H1 (cell line): ENCODE data around the gene SELENOF. TPM values are rescaled to one million over a fixed set of nuclear protein-coding genes. Genes with fewer than 3 reads are reported as not detected.

Experiments
- ATF2 ChIP-seq: IDR thresholded peaks from 2 replicates; pipeline ENCODE4 v1.6.1; 2012; ENCODE audit warnings: low read length, inconsistent platforms
- POLR2A ChIP-seq, 2 experiments: IDR thresholded peaks; 1 replicate in 1 of 2; 2 replicates in 1 of 2; pipeline ENCODE4 v1.6.1; 2011; ENCODE audit warnings: low read depth in 2 of 2, low read length in 2 of 2, mild to moderate bottlenecking in 2 of 2; ENCODE audit errors: control extremely low read depth in 1 of 2
- polyA plus RNA-seq, 7 experiments: library from polyadenylated mRNA; depleted of rRNA in 3 of 7; stranded (reverse) in 5 of 7; unstranded in 2 of 7; fragments of >200 nt in 5 of 7; fragments of 200-250 nt in 2 of 7; gene quantifications; 1 replicate in 5 of 7; 2 replicates in 1 of 7; 4 replicates in 1 of 7; pipeline versions ENCODE4 v1.2.1 to v1.2.3, GENCODE V29; 2011 to 2013; ENCODE audit warnings: missing spikeins in 2 of 7, mixed read lengths in 2 of 7
- total RNA-seq: library from RNA; stranded (reverse); fragmentation: NEBNext Ultra II Directional; extraction: Animal tissue kit (Norgen Biotek cat#: 25700); gene quantifications from 2 replicates; pipeline ENCODE4 v1.2.1, GENCODE V29; 2021
- TF ChIP-seq, protein P1 (sequence below), 3 experiments: IDR thresholded peaks; 1 replicate in 2 of 3; 2 replicates in 1 of 3; pipeline versions ENCODE4 v1.5.1 to v1.6.1; 2011; ENCODE audit warnings: low read length in 3 of 3, mild to moderate bottlenecking in 3 of 3, inconsistent platforms in 2 of 3, low read depth in 1 of 3, moderate library complexity in 1 of 3; ENCODE audit not compliant: insufficient read depth in 1 of 3; ENCODE audit errors: control extremely low read depth in 1 of 3
- TF ChIP-seq, protein P2 (sequence below): fragments of 300-600 bp; sonication (generic); IDR thresholded peaks from 2 replicates; pipeline ENCODE4 v1.7.1; 2012; ENCODE audit warnings: low read length, moderate library complexity, mild to moderate bottlenecking, inconsistent platforms; ENCODE audit not compliant: insufficient replicate concordance

Gene SELENOF
- total and polyA plus RNA-seq, 2 of the 8 experiments (the other 6 are each of a cell fraction or from before 2014, with no cell fraction given), result 70.7 to 163 TPM

- TF ChIP-seq, protein P1, sequence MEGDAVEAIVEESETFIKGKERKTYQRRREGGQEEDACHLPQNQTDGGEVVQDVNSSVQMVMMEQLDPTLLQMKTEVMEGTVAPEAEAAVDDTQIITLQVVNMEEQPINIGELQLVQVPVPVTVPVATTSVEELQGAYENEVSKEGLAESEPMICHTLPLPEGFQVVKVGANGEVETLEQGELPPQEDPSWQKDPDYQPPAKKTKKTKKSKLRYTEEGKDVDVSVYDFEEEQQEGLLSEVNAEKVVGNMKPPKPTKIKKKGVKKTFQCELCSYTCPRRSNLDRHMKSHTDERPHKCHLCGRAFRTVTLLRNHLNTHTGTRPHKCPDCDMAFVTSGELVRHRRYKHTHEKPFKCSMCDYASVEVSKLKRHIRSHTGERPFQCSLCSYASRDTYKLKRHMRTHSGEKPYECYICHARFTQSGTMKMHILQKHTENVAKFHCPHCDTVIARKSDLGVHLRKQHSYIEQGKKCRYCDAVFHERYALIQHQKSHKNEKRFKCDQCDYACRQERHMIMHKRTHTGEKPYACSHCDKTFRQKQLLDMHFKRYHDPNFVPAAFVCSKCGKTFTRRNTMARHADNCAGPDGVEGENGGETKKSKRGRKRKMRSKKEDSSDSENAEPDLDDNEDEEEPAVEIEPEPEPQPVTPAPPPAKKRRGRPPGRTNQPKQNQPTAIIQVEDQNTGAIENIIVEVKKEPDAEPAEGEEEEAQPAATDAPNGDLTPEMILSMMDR (IDR thresholded peaks at IDR 0.05; ENCODE audit: control extremely low read depth in 1 of 3, insufficient read depth in 1 of 3, low read depth in 1 of 3, low read length in 3 of 3), result no peak
- TF ChIP-seq ATF2 (no peak), POLR2A (IDR thresholded peaks at IDR 0.05; ENCODE audit: control extremely low read depth in 1 of 2, low read depth in 2 of 2, low read length in 2 of 2) (no peak)
- TF ChIP-seq, protein P2, sequence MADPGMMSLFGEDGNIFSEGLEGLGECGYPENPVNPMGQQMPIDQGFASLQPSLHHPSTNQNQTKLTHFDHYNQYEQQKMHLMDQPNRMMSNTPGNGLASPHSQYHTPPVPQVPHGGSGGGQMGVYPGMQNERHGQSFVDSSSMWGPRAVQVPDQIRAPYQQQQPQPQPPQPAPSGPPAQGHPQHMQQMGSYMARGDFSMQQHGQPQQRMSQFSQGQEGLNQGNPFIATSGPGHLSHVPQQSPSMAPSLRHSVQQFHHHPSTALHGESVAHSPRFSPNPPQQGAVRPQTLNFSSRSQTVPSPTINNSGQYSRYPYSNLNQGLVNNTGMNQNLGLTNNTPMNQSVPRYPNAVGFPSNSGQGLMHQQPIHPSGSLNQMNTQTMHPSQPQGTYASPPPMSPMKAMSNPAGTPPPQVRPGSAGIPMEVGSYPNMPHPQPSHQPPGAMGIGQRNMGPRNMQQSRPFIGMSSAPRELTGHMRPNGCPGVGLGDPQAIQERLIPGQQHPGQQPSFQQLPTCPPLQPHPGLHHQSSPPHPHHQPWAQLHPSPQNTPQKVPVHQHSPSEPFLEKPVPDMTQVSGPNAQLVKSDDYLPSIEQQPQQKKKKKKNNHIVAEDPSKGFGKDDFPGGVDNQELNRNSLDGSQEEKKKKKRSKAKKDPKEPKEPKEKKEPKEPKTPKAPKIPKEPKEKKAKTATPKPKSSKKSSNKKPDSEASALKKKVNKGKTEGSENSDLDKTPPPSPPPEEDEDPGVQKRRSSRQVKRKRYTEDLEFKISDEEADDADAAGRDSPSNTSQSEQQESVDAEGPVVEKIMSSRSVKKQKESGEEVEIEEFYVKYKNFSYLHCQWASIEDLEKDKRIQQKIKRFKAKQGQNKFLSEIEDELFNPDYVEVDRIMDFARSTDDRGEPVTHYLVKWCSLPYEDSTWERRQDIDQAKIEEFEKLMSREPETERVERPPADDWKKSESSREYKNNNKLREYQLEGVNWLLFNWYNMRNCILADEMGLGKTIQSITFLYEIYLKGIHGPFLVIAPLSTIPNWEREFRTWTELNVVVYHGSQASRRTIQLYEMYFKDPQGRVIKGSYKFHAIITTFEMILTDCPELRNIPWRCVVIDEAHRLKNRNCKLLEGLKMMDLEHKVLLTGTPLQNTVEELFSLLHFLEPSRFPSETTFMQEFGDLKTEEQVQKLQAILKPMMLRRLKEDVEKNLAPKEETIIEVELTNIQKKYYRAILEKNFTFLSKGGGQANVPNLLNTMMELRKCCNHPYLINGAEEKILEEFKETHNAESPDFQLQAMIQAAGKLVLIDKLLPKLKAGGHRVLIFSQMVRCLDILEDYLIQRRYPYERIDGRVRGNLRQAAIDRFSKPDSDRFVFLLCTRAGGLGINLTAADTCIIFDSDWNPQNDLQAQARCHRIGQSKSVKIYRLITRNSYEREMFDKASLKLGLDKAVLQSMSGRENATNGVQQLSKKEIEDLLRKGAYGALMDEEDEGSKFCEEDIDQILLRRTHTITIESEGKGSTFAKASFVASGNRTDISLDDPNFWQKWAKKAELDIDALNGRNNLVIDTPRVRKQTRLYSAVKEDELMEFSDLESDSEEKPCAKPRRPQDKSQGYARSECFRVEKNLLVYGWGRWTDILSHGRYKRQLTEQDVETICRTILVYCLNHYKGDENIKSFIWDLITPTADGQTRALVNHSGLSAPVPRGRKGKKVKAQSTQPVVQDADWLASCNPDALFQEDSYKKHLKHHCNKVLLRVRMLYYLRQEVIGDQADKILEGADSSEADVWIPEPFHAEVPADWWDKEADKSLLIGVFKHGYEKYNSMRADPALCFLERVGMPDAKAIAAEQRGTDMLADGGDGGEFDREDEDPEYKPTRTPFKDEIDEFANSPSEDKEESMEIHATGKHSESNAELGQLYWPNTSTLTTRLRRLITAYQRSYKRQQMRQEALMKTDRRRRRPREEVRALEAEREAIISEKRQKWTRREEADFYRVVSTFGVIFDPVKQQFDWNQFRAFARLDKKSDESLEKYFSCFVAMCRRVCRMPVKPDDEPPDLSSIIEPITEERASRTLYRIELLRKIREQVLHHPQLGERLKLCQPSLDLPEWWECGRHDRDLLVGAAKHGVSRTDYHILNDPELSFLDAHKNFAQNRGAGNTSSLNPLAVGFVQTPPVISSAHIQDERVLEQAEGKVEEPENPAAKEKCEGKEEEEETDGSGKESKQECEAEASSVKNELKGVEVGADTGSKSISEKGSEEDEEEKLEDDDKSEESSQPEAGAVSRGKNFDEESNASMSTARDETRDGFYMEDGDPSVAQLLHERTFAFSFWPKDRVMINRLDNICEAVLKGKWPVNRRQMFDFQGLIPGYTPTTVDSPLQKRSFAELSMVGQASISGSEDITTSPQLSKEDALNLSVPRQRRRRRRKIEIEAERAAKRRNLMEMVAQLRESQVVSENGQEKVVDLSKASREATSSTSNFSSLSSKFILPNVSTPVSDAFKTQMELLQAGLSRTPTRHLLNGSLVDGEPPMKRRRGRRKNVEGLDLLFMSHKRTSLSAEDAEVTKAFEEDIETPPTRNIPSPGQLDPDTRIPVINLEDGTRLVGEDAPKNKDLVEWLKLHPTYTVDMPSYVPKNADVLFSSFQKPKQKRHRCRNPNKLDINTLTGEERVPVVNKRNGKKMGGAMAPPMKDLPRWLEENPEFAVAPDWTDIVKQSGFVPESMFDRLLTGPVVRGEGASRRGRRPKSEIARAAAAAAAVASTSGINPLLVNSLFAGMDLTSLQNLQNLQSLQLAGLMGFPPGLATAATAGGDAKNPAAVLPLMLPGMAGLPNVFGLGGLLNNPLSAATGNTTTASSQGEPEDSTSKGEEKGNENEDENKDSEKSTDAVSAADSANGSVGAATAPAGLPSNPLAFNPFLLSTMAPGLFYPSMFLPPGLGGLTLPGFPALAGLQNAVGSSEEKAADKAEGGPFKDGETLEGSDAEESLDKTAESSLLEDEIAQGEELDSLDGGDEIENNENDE, result no peak
Measured at GRCh38 chr1:86822459-86822858, 91.5 kb downstream of the SELENOF start (continued).
